Ishikawa (cell line): ENCODE data around the gene HDHD3.

Experiments used
- CEBPB ChIP-seq: IDR thresholded peaks from 2 replicates; pipeline ENCODE4 v1.6.1; 2012
- CREB1 ChIP-seq: IDR thresholded peaks from 2 replicates; pipeline ENCODE4 v1.6.1; 2012; ENCODE audit warnings: low read depth
- EGR1 ChIP-seq: IDR thresholded peaks from 2 replicates; pipeline ENCODE4 v1.6.1; 2012
- EP300 ChIP-seq: IDR thresholded peaks from 2 replicates; pipeline ENCODE4 v1.6.1; 2012; ENCODE audit warnings: borderline replicate concordance
- FOXM1 ChIP-seq: IDR thresholded peaks from 2 replicates; pipeline ENCODE4 v1.6.1; 2012; ENCODE audit warnings: low read depth, borderline replicate concordance
- MAX ChIP-seq: IDR thresholded peaks from 2 replicates; pipeline ENCODE4 v1.6.1; 2012
- NFIC ChIP-seq: IDR thresholded peaks from 2 replicates; pipeline ENCODE4 v1.6.1; 2012
- RAD21 ChIP-seq: IDR thresholded peaks from 2 replicates; pipeline ENCODE4 v1.6.1; 2012; ENCODE audit warnings: low read depth
- REST ChIP-seq: IDR thresholded peaks from 2 replicates; pipeline ENCODE4 v1.6.1; 2012; ENCODE audit warnings: low read depth, mild to moderate bottlenecking
- TAF1 ChIP-seq: IDR thresholded peaks from 2 replicates; pipeline ENCODE4 v1.6.1; 2012; ENCODE audit warnings: low read depth, mild to moderate bottlenecking
- USF1 ChIP-seq: IDR thresholded peaks from 2 replicates; pipeline ENCODE4 v1.6.1; 2012
- ZBTB7A ChIP-seq: IDR thresholded peaks from 2 replicates; pipeline ENCODE4 v1.6.1; 2012; ENCODE audit warnings: low read depth

- TF ChIP-seq ZBTB7A (no peak), EGR1 (no peak), CEBPB (no peak), EP300 (no peak), RAD21 (no peak), NFIC (no peak), REST (no peak), CREB1 (no peak), USF1 (no peak), MAX (no peak), TAF1 (no peak), FOXM1 (no peak)
Observed at GRCh38 chr9:113328045-113328782, 48.6 kb downstream of the HDHD3 start.
